Ascending aorta (tissue), 2 donors: ENCODE measurements around the gene PTPRN2. TPM values are rescaled to one million over a fixed set of nuclear protein-coding genes. Genes with fewer than 3 reads are reported as not detected.

Source experiments
- DNase-seq, 2 donors: peaks; one replicate each; pipeline ENCODE4 v3.0.0-alpha.2; 2019; ENCODE audit warnings: low spot score in 2 of 2
- H3K27ac ChIP-seq, 2 donors: fragments of 200-600 bp; sonication (generic); one replicate each; pipeline ENCODE4 v1.5.1; 2016 to 2017; ENCODE audit warnings: mild to moderate bottlenecking in 1 of 2
- H3K27me3 ChIP-seq: fragments of 200-600 bp; sonication (generic); one replicate; pipeline ENCODE4 v1.5.1; 2017
- H3K36me3 ChIP-seq, 2 donors: fragments of 200-600 bp; sonication (generic); one replicate each; pipeline ENCODE4 v1.5.1; 2016
- H3K4me1 ChIP-seq, 2 donors: fragments of 200-600 bp; sonication (generic); one replicate each; pipeline ENCODE4 v1.5.1; 2016 to 2017; ENCODE audit warnings: mild to moderate bottlenecking in 1 of 2
- H3K4me3 ChIP-seq, 2 donors: fragments of 200-600 bp; sonication (generic); one replicate each; pipeline ENCODE4 v1.5.1; 2016 to 2017; ENCODE audit warnings: mild to moderate bottlenecking in 1 of 2
- H3K9me3 ChIP-seq, 2 donors: fragments of 200-600 bp; sonication (generic); one replicate each; pipeline ENCODE4 v1.5.1; 2016
- intact Hi-C: fragments of 100-400 bp; cut with DNase I; formaldehyde crosslinking; loops from one replicate; pipeline ENCODE4 v1.15.1; 2023
- total RNA-seq: library from RNA; depleted of rRNA; stranded (reverse); fragments of >200 nt; gene quantifications from one replicate; pipeline ENCODE4 v1.1.0, GENCODE V29; 2016
- TF ChIP-seq, protein P1 (sequence below), 3 experiments: fragments of 200-600 bp in 2 of 3; fragments of 450-650 bp in 1 of 3; sonication (generic) in 2 of 3; IDR thresholded peaks; one replicate each; pipeline ENCODE4 v1.5.1; 2016 to 2019; ENCODE audit warnings: antibody characterized with exemption in 3 of 3, mild to moderate bottlenecking in 1 of 3, moderate library complexity in 1 of 3

PTPRN2 gene
- total RNA-seq, 1 donor from 2014 or later, result 7.3 TPM

DNA sequence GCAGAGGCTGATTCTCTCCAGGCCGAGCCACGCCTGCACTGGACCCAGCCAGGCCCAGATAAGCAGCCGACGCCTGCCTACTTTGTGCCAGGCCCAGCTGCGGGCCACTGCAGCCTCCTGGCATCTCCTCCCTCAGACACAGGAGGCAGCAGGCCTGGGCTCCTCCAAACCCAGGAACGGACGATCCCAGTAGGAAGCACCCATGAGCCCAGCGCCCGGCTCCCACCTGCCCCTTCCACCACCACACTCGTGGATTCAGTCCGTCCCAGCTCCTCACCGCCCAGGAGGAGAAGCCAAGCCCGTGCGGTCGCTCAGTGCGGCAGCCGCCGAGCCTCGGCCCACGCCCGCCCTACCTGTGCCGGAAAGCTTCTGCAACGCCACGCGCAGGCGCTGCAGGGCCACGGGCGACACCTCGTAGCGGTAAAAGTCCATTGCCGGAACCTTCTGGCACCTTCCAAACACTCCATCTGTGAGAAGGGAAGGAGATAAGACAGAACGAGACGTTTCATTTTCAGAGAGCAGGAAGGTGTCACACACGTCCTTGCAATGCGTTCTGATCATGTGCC, 271.1 kb downstream of the PTPRN2 start:
- H3K27ac ChIP-seq, result no peak overlapping the region
- no peaks in the 10 kb centered on the region for H3K4me1 ChIP-seq
- H3K9me3 ChIP-seq, result no peaks in the 10 kb centered on the region
- no peak for DNase-seq
- TF ChIP-seq, protein P1, sequence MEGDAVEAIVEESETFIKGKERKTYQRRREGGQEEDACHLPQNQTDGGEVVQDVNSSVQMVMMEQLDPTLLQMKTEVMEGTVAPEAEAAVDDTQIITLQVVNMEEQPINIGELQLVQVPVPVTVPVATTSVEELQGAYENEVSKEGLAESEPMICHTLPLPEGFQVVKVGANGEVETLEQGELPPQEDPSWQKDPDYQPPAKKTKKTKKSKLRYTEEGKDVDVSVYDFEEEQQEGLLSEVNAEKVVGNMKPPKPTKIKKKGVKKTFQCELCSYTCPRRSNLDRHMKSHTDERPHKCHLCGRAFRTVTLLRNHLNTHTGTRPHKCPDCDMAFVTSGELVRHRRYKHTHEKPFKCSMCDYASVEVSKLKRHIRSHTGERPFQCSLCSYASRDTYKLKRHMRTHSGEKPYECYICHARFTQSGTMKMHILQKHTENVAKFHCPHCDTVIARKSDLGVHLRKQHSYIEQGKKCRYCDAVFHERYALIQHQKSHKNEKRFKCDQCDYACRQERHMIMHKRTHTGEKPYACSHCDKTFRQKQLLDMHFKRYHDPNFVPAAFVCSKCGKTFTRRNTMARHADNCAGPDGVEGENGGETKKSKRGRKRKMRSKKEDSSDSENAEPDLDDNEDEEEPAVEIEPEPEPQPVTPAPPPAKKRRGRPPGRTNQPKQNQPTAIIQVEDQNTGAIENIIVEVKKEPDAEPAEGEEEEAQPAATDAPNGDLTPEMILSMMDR (IDR thresholded peaks at IDR 0.05), result no peak
- intact Hi-C loops, result no loop called here
- no peaks in the 10 kb centered on the region for H3K27me3 ChIP-seq
- H3K4me3 ChIP-seq, result no peak overlapping the region
- no peaks in the 10 kb centered on the region for H3K36me3 ChIP-seq

DNA sequence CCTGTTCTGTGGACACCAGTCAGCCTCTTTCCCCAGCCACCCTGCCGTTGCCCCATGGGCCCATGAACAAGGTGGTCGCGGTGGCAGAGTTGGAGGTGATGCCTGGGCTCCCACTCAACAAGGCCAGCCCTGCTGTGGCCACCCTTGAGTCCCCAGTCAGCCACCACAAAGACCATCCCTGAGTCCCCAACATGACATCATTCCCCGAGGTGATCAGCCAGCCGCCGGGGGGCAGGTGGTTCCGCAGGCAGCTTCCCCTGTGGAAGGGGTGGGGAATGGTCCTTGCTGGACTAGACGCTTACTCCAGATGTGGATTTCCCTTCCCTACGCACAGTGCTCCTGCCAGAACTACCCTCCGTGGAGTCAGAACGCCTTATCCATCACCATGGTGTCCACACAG, 271.7 kb downstream of the PTPRN2 start:
- no peak overlapping the region for H3K4me3 ChIP-seq
- H3K4me1 ChIP-seq, result no peaks in the 10 kb centered on the region
- no peak overlapping the region for H3K27ac ChIP-seq
- H3K9me3 ChIP-seq, result no peaks in the 10 kb centered on the region
- H3K27me3 ChIP-seq, result no peaks in the 10 kb centered on the region
- TF ChIP-seq, protein P1 (IDR thresholded peaks at IDR 0.05), result no peak
- no peak for DNase-seq
- intact Hi-C loops, result no loop called here
- no peaks in the 10 kb centered on the region for H3K36me3 ChIP-seq

DNA sequence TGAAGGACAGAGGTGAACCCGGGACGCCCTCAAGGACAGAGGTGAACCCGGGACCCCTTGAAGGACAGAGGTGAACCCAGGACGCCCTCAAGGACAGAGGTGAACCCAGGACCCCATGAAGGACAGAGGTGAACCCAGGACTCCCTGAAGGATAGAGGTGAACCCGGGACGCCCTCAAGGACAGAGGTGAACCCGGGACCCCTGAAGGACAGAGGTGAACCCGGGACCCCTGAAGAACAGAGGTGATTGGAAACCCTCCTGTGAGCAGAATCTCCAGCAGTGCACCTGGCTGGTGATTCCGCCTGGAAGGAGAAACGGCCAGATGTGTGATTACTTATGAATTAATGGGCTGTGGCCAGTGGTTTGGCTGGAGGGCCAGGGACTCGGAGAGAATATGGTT, 272.3 kb downstream of the PTPRN2 start:
- no peaks in the 10 kb centered on the region for H3K36me3 ChIP-seq
- TF ChIP-seq, protein P1 (IDR thresholded peaks at IDR 0.05), result no peak
- no peak overlapping the region for H3K4me3 ChIP-seq
- no peaks in the 10 kb centered on the region for H3K4me1 ChIP-seq
- H3K27ac ChIP-seq, result no peak overlapping the region
- DNase-seq, result no peak
- intact Hi-C loops, result no loop called here
- H3K27me3 ChIP-seq, result no peaks in the 10 kb centered on the region
- H3K9me3 ChIP-seq, result no peaks in the 10 kb centered on the region

DNA sequence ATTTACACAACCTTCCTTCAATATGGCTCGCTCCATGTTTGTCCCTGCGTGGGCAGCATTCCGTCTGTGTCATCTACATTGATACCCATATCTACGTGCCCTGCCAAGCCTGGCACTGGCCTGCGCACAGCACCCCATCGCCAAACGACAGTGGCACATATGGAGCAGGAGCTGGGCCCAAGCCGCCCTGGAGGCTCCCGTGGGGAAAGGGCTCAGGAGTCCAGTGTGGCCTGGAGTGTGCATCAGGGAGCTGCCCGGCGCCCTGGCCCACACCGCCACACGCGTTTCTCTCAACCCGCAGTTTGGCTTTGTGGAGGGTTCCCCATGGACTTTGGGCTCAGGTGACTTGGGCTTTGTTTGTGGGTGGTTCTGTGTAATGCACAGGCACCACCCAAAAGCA, 273.2 kb downstream of the PTPRN2 start:
- intact Hi-C loops, result no loop called here
- H3K36me3 ChIP-seq, result no peaks in the 10 kb centered on the region
- no peak overlapping the region for H3K4me3 ChIP-seq
- DNase-seq, result no peak
- TF ChIP-seq, protein P1 (IDR thresholded peaks at IDR 0.05), result no peak
- no peak overlapping the region for H3K27ac ChIP-seq
- H3K4me1 ChIP-seq, result no peaks in the 10 kb centered on the region
- no peaks in the 10 kb centered on the region for H3K9me3 ChIP-seq
- no peaks in the 10 kb centered on the region for H3K27me3 ChIP-seq

DNA sequence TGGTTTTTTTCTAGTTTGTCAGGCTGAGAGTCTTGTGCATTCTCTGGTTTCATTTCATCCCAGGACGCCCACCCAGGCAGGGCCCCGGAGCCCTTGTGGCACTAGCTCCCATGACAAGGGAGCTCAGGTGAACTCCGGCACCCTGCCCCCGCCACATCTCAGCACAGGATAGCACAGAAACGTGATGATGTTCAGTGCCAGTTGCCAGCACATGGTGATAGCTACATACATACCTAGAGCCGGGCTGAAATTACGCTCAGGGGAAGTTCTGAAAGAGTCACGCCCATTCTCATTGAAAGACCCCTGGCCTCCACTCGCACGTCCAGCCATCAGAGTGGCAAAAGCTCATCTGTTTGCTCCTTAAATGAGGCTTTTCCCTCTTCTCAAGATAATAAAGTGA, 273.7 kb downstream of the PTPRN2 start:
- no peaks in the 10 kb centered on the region for H3K4me1 ChIP-seq
- no peak overlapping the region for H3K27ac ChIP-seq
- no peaks in the 10 kb centered on the region for H3K27me3 ChIP-seq
- no peaks in the 10 kb centered on the region for H3K9me3 ChIP-seq
- no peak overlapping the region for H3K4me3 ChIP-seq
- intact Hi-C loops, result no loop called here
- TF ChIP-seq, protein P1 (IDR thresholded peaks at IDR 0.05), result no peak
- no peak for DNase-seq
- H3K36me3 ChIP-seq, result no peaks in the 10 kb centered on the region

DNA sequence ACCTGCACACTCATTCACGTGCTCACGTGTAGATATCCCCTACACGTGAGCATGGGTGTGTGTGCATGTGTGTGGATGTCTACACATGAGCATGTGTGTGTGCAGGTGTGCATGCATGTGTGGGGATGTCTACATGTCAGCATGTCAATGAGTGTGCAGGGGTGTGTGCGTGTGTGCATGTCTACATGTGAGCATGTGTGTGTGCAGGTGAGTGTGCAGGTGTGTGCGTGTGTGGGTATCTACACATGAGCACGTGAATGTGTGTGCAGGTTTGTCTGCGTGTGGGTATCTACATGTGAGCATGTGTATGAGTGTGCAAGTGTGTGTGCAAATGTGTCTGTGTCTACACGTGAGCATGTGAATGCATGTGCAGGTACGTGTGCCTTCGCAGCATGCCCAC, 274.8 kb downstream of the PTPRN2 start:
- H3K27me3 ChIP-seq, result no peaks in the 10 kb centered on the region
- H3K4me1 ChIP-seq, result no peaks in the 10 kb centered on the region
- no peak overlapping the region for H3K27ac ChIP-seq
- no peaks in the 10 kb centered on the region for H3K36me3 ChIP-seq
- no peak overlapping the region for H3K4me3 ChIP-seq
- intact Hi-C loops, result no loop called here
- peaks cover 0 to 6% of the 10 kb centered on the region in 2 donors for H3K9me3 ChIP-seq
- TF ChIP-seq, protein P1 (IDR thresholded peaks at IDR 0.05), result no peak
- DNase-seq, result no peak
